VCaP (cell line): Measurements from ENCODE around the gene MKX.

Experiments
- H3K27ac ChIP-seq: fragments of 450-650 bp; 2 replicates; pipeline ENCODE4 v1.5.1; 2017
- CTCF ChIP-seq: fragments of 450-650 bp; conservative IDR thresholded peaks from 2 replicates; pipeline ENCODE4 v1.5.1; 2017; ENCODE audit warnings: mild to moderate bottlenecking, moderate library complexity

MKX gene

GRCh38 chr10:27663621-27664020, 82.0 kb downstream of the MKX start:
- no peak for TF ChIP-seq CTCF
- no peak overlapping the region for H3K27ac ChIP-seq

GRCh38 chr10:27661514-27662286, 83.9 kb downstream of the MKX start:
- no peak for TF ChIP-seq CTCF
- no peak overlapping the region for H3K27ac ChIP-seq

GRCh38 chr10:27660711-27661110, 84.9 kb downstream of the MKX start:
- no peak for TF ChIP-seq CTCF
- no peak overlapping the region for H3K27ac ChIP-seq

- no peak overlapping the region for H3K27ac ChIP-seq
- no peak for TF ChIP-seq CTCF
Observed at GRCh38 chr10:27660268-27660667, 85.4 kb downstream of the MKX start.

GRCh38 chr10:27659786-27660185, 85.8 kb downstream of the MKX start:
- TF ChIP-seq CTCF: no peak

GRCh38 chr10:27658788-27659187, 86.8 kb downstream of the MKX start:
- no peak overlapping the region for H3K27ac ChIP-seq
- no peak for TF ChIP-seq CTCF

More at GRCh38 chr10:27659786-27660185, 85.8 kb downstream of the MKX start:
- no peak overlapping the region for H3K27ac ChIP-seq

GRCh38 chr10:27655296-27655695, 90.3 kb downstream of the MKX start:
- no peak overlapping the region for H3K27ac ChIP-seq
- TF ChIP-seq CTCF: no peak
